Urothelium cell line (cell line): ENCODE measurements around the gene ELP6.
"Not testable (repeated sequence)": the region's sequence is repeated elsewhere in the genome, so short reads cannot be mapped to it uniquely, and the experiment has no call there.

Experiments used
- DNase-seq: peaks from one replicate; pipeline ENCODE4 v3.0.0; 2011; ENCODE audit warnings: low spot score, mixed read lengths
- FAIRE-seq: peaks from 2 replicates; lab custom pipeline; 2011; peaks lifted over from hg19 to GRCh38; lab: Jason Lieb, UNC

Gene ELP6

GRCh38 chr3:47468315-47468714, 45.2 kb downstream of the ELP6 start:
- DNase-seq, FAIRE-seq: not testable (repeated sequence)

DNA sequence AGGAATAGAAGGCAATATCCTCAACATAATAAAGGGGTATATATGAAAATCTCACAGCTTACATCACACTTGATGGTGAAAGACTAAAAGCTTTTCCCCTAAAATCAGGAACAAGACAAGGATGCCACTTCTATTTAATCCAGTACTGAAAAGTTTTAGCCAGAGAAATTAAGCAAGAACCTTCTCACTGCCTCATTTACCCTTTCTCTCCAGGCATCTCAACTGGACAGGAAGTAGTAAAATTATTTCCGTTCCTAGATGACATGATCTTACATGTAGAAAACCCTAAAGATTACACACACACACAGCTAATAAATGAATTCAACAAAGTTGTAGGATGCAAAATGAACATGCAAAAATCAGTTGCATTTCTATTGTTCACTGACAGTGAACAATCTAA, 48.9 kb downstream of the ELP6 start:
- DNase-seq (no peak), FAIRE-seq (no peak)

DNA sequence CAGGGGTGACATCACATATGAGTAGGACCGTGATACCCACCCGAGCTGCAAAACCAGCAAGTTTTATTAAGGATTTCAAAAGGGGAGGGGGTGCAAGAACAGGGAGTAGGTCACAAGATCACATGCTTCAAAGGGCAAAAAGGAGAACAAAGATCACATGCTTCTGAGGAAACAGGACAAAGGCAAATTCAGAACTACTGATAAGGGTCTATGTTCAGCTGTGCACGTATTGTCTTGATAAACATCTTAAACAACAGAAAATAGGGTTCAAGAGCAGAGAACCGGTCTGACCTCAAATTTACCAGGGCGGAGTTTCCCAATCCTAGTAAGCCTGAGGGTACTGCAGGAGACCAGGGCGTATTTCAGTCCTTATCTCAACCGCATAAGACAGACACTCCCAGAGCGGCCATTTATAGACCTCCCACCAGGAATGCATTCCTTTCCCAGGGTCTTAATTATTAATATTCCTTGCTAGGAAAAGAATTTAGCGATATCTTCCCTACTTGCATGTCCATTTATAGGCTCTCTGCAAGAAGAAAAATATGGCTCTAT, 53.9 kb downstream of the ELP6 start:
- FAIRE-seq, DNase-seq: not testable (repeated sequence)

DNA sequence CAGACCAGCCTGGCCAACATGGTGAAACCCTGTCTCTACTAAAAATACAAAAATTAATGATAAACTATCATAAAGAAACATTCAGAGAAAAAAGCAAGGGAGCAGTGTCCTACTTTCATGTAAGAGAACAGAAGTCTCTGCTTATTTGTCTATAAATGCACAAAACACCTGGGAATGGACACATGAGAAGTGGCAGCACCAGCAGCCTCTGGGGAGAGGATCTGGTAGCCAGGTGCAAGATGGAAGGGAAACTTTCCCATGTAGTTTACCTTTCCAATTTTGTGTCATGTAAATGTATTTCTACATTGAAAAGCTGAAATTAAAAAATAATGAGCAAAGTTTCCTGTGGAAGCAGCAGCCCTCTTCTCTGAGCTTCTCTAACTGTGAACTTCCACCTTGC, 56.5 kb downstream of the ELP6 start:
- FAIRE-seq (no peak), DNase-seq (no peak)

GRCh38 chr3:47455806-47456452, 57.6 kb downstream of the ELP6 start:
- DNase-seq (no peak), FAIRE-seq (no peak)

GRCh38 chr3:47452453-47453215, 60.9 kb downstream of the ELP6 start:
- FAIRE-seq (no peak), DNase-seq (no peak)
